ENCODE data around the gene ATP11C. TPM values are rescaled to one million over a fixed set of nuclear protein-coding genes. Genes with fewer than 3 reads are reported as not detected.
"Not testable (repeated sequence)": the region's sequence is repeated elsewhere in the genome, so short reads cannot be mapped to it uniquely, and the experiment has no call there.

ATP11C gene
- total RNA-seq, 4 donors from 2014 or later = 5.9 to 24.4 (median 14.9) TPM

GRCh38 chrX:139924069-139924695, 8.7 kb downstream of the ATP11C start:
- Histone ChIP-seq H3K27me3 (no peaks in the 10 kb centered on the region), H3K4me1 (peaks cover 0 to 25% (median 0%) of the 10 kb centered on the region in 3 donors), H3K9me3 (no peaks in the 10 kb centered on the region), H3K27ac (peak overlapping the region in 1 of 4 donors; percentile 25), H3K36me3 (no peaks in the 10 kb centered on the region), H3K4me3 (no peak overlapping the region)
- DNase-seq = no peak
- intact Hi-C loops (cut with DNase I) = no loop called here
- TF ChIP-seq CTCF (IDR thresholded peaks at IDR 0.05) (no peak), POLR2A (IDR thresholded peaks at IDR 0.05) (no peak)
- 50 to 54% methylated on average over 4 to 5 of the region's 5 CpGs for WGBS, 2 donors

GRCh38 chrX:139921142-139921541, 11.7 kb downstream of the ATP11C start:
- DNase-seq; intact Hi-C loops (cut with DNase I); H3K27ac ChIP-seq; H3K27me3 ChIP-seq; H3K4me3 ChIP-seq; H3K9me3 ChIP-seq; H3K36me3 ChIP-seq: not testable (repeated sequence)
- H3K4me1 ChIP-seq = peaks cover 0 to 22% (median 0%) of the 10 kb centered on the region in 3 donors
- WGBS, 2 donors = 51 to 80% methylated on average over 6 of the region's 6 CpGs

- Histone ChIP-seq H3K27ac (no peak overlapping the region), H3K4me3 (no peak overlapping the region), H3K27me3 (no peaks in the 10 kb centered on the region), H3K9me3 (no peaks in the 10 kb centered on the region), H3K36me3 (no peaks in the 10 kb centered on the region), H3K4me1 (peaks cover 0 to 16% (median 0%) of the 10 kb centered on the region in 3 donors)
- TF ChIP-seq POLR2A (IDR thresholded peaks at IDR 0.05) (no peak), CTCF (IDR thresholded peaks at IDR 0.05) (no peak)
- 77 to 86% methylated on average over 1 of the region's 1 CpG for WGBS, 2 donors
- intact Hi-C loops (cut with DNase I) = no loop called here
- no peak for DNase-seq
These were observed 12.5 kb downstream of the ATP11C start for GRCh38 chrX:139920316-139920715.

GRCh38 chrX:139914421-139914820, 18.4 kb downstream of the ATP11C start:
- TF ChIP-seq CTCF (IDR thresholded peaks at IDR 0.05) = no peak
- no peak for TF ChIP-seq POLR2A (IDR thresholded peaks at IDR 0.05)
- intact Hi-C loops (cut with DNase I) = no loop called here
- Histone ChIP-seq H3K4me3 (no peak overlapping the region), H3K36me3 (no peaks in the 10 kb centered on the region), H3K9me3 (no peaks in the 10 kb centered on the region), H3K27ac (no peak overlapping the region), H3K27me3 (no peaks in the 10 kb centered on the region), H3K4me1 (no peaks in the 10 kb centered on the region)
- no peak for DNase-seq
- 100% methylated on average over 1 of the region's 1 CpG for WGBS, 2 donors

- Histone ChIP-seq H3K27ac (no peak overlapping the region), H3K4me3 (no peak overlapping the region), H3K36me3 (no peaks in the 10 kb centered on the region), H3K27me3 (no peaks in the 10 kb centered on the region), H3K4me1 (no peaks in the 10 kb centered on the region), H3K9me3 (no peaks in the 10 kb centered on the region)
- WGBS, 2 donors = 38 to 76% methylated on average over 3 of the region's 3 CpGs
- intact Hi-C loops (cut with DNase I) = no loop called here
- TF ChIP-seq POLR2A (IDR thresholded peaks at IDR 0.05) (no peak), CTCF (IDR thresholded peaks at IDR 0.05) (no peak)
- no peak for DNase-seq
These were observed 23.1 kb downstream of the ATP11C start for GRCh38 chrX:139909712-139910111.

- no peak for DNase-seq
- no peak overlapping the region for H3K27ac ChIP-seq
- no peak overlapping the region for H3K4me3 ChIP-seq
- intact Hi-C loops (cut with DNase I) = no loop called here
- no peaks in the 10 kb centered on the region for H3K27me3 ChIP-seq
- TF ChIP-seq CTCF (IDR thresholded peaks at IDR 0.05) = no peak
- no peak for TF ChIP-seq POLR2A (IDR thresholded peaks at IDR 0.05)
- H3K4me1 ChIP-seq = no peaks in the 10 kb centered on the region
- H3K9me3 ChIP-seq = no peaks in the 10 kb centered on the region
- no peaks in the 10 kb centered on the region for H3K36me3 ChIP-seq
- 97 to 100% methylated on average over 2 to 3 of the region's 3 CpGs for WGBS, 2 donors
These were observed 25.8 kb downstream of the ATP11C start for GRCh38 chrX:139907078-139907477.
